Activated T-cell treated with anti-CD3 and anti-CD28 coated beads for 4 hours (primary cell): ENCODE measurements around the gene CGB8.
A peak's percentile ranks its signal among the peaks of the same experiment; 100 is the strongest.
"Not testable (repeated sequence)": the region's sequence is repeated elsewhere in the genome, so short reads cannot be mapped to it uniquely, and the experiment has no call there.

ENCODE experiments used
- DNase-seq: peaks from one replicate; pipeline ENCODE4 v3.0.0-alpha.2; 2020

The CGB8 gene

GRCh38 chr19:49049011-49049410 is at the start of gene CGB8:
Gene CGB8 (minus strand): TSS chr19:49049111. CDS start chr19:49048739, 372 bp downstream.
- not testable (repeated sequence) for DNase-seq

DNA sequence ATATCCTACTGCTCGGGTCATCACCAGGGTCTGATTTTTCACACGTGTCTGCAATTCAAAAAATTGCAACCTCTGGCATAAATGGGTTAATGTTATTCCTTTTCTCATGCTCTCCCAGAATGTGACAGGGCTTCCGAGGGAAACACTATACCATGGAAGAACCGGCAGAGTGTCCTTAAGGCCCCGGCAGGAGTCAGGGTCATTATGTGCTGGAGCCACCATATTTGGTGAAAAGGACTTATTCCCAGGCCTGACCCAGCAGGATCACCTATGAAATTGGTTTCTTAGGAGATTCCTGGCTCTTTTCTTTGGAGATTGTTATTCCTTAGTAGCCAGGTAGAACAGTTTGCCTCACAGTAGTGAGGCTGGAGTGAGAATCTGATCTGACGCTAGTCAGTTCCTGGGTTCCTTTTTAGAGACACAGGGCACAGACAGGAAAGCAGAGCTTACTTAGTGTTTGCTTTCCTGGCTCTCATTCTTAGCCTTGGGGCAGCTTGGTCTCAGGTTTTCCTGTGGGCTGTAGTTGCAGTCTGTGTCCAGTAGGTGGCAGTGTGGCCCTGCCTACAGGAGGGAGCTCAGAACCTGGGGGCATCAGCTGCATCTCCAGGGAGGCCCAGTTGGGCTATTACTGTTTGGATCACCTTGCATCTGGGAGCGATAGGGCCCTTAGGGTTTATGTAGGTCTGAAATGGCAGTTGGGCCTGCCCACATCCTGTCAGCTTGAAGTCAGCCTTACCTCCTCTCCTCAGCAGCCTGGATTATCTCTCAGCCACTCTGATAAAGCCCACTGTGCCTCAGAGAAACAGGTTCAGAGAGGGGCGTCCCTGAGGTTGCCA is 48.8 kb upstream of the CGB8 start:
- peak; percentile 64 for DNase-seq

- DNase-seq, result no peak
Measured at GRCh38 chr19:49094505-49095482, 45.9 kb upstream of the CGB8 start.

DNA sequence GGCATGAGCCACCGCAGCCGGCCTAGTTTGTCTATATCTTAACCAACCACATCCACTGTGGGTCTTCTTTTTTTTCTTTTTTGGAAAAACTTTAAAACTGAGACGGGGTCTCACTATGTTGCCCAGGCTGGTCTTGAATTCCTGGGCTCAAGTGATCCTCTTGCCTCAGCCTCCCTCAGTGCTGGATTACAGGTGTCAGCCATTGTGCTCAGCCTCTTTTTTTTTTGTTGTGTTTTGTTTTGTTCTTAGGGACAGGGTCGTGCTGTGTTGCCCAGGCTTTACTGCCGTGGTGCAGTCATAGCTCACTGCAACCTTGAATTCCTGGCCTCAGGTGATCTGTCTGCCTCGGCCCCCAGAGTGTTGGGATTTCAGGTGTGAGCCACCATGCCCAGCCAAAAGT is 43.8 kb upstream of the CGB8 start:
- DNase-seq, result no peak

GRCh38 chr19:49091391-49092038 is 42.6 kb upstream of the CGB8 start:
- no peak for DNase-seq

- DNase-seq, result no peak
Measured at GRCh38 chr19:49086296-49086695, 37.4 kb upstream of the CGB8 start.

DNA sequence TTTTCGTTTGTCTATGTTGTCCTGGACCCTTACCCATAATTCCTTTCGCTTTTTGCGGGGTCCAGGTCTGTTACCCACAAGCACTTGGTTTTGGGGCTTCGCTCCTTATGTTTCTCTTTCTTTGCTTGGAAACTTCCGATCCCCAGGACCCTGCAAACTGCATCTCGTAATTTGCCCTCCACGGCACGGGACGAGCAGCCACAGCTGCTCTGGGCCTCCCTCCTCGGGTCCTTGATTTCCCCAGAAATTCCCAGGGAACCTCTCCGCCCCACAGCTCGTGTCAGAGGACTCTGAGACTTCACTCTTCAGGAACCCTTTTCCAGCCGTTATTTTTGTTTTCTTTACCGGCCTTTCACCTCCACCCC is 36.9 kb upstream of the CGB8 start:
- DNase-seq, result no peak

GRCh38 chr19:49085020-49085867 is 36.3 kb upstream of the CGB8 start, which contains the start of gene SNRNP70:
Gene SNRNP70 (plus strand): TSS chr19:49085451. CDS start chr19:49086415, 964 bp downstream.
- DNase-seq, result peak; percentile 96

DNA sequence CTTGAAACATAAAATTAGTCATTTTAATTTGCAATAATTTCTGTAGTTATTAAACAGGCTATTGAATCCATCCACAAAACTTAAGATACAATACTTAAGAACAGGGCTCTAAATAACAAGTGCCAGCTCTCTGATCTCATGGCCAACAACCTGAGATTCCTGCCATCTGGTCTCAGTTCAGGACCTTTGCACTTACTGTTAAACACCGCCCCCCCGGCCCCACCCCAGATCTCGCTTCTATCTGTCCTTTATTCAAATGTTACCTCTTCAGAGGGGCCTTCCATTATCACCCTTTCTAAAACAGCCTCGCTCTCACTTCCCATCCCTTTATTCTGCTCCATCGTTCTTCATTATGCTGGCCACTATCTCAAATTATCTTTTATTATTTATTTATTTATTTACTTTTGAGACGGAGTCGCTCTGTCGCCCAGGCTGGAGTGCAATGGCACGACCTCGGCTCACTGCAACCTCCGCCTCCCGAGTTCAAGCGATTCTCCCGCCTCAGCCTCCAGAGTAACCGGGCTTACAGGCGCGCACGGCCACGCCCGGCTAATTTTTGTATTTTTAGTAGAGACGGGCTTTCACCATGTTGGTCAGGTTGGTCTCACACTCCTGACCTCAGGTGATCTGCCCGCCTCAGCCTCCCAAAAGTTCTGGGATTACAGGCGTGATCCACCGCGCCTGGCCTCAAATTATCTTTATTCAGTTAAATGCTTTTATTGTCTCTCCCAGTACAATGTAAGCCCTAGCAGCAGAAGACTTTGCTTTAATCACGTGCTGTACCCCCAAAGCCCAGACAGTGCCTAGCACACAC is 35.5 kb upstream of the CGB8 start:
- no peak for DNase-seq

GRCh38 chr19:49081273-49081672 is 32.4 kb upstream of the CGB8 start:
- DNase-seq, result no peak

DNA sequence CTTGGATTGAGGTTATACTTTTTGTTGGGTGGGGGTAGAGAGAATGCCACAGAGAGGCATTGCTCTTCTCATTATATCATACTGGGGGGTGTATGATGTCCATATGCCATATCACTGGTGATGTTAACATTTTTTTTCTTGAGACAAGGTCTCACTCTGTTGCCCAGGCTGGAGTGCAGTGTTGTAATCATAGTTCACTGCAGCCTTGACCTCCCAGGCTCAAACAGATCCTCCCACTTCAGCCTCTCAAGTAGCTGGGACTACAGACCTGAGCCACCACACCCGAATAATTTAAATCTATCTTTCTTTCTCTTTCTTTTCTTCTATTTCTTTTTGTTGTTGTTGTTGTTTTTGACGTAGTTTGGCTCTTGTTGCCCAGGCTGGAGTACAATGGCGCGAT is 31.5 kb upstream of the CGB8 start:
- DNase-seq, result no peak

- not testable (repeated sequence) for DNase-seq
Measured at GRCh38 chr19:49074869-49075268, 26.0 kb upstream of the CGB8 start.

DNA sequence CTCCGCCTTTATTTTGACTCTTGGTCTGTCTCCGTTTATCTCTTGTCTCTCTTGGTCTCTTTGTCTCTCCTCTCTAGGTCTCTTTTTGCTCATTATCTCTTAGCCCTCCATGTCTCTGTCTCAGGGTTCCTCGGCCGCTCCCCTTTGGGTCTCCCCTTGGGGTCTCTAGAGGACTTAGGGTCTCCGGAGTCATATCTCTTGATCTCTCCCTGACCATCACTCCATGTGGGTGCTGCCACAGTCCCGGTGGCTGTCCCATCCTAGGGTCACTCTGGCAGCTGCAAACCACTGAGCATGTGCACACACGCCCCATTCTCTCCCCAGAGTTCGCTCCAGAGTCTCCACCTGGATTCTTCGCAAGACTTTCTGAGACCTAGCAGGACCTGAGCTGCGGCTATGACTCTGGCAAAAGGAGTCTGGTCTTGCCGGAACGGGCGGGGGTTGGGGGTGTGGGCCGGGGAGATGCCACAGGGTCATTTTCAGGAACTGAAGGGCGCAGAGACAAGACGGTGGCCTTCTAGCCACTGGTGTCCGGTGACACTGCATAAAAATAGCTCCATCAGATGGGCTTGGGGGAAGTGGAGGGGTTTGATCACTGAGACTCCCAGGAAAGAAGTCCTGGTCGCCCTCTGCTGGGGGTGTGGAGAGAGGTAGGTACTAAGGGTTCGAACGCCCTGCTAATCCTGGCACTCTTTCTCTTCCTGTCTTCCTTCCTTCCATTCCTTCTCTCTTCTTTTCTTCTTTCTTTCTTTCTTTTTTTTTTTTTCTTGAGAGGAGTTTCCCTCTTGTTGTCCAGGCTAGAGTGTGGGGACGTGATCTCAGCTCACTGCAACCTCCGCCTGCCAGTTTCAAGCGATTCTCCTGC is 24.8 kb upstream of the CGB8 start:
- no peak for DNase-seq

DNA sequence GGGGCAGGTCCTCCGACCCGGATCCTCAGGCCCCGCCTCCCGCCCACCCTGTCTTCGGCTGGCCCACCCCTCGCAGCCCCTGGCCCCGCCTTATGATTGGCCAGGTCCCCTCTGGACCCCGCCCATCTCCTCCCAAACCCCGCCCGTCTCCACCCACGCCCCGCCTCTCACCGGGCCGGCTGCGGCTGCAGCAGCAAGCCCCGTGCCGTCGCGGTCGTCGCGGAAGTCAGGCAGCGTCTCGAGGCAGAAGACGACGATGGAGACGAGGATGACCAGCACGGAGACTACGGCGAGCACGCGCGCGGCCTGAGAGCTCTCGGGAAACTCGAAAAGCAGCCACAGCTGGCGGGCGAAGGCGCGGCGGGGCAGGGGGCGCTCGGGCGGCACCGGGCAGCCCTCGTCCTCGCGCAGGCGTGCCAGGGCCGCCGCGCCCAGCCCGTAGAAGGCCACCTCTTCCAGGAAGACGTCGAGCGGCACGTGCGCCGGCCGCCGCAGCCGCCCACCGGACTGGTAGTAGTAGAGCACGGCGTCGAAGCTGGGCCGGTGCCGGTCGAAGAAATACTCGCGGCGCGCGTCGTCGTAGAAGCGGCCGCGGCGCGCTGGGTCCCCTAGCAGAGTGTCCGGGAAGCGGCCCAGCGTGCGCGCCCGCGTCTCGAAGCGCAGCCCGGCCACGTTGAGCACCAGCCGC is 23.1 kb upstream of the CGB8 start:
- peak; percentile 41 for DNase-seq

DNA sequence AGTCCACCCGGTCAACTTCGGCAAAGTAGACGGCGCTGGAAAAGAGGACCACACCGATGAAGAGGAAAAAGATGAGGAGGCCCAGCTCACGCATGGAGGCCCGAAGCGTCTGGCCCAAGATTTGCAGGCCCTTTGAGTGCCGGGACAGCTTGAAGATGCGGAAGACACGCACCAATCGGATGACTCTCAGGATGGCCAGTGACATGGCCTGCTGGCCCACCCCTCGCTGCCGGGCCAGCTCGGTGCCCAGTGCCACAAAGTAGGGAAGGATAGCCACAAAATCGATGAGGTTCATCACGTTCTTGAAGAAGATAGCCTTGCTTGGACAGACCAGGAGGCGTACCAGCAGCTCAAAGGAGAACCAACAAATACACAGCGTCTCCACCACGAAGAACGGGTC is 21.5 kb upstream of the CGB8 start:
- DNase-seq, result no peak

DNA sequence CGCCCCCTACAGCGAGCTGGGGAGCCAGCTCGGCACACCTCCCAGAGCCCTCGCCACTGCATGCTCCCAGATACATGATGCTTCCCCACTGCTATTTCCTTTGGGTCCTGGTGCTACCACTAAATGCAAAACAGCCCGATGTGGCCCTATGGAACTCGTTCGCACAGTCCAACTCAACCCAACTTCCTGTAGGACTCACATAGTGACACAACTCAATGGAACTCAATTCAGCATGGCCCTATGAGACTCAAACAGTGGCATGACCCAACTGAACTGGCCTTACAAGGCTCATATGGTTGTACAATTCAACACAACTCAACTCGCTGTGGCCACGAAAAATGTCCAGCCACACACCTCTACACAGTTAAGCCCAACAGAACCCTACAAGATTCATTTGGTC is 20.1 kb upstream of the CGB8 start:
- no peak for DNase-seq

- DNase-seq, result no peak
Measured at GRCh38 chr19:49067554-49067953, 18.6 kb upstream of the CGB8 start.

GRCh38 chr19:49065905-49066512 is 17.1 kb upstream of the CGB8 start:
- no peak for DNase-seq
